ENCODE data around the gene SHISA2. TPM values are rescaled to one million over a fixed set of nuclear protein-coding genes. Genes with fewer than 3 reads are reported as not detected.

SHISA2 gene
- total RNA-seq, 1 donor from 2014 or later = 0.53 TPM

DNA sequence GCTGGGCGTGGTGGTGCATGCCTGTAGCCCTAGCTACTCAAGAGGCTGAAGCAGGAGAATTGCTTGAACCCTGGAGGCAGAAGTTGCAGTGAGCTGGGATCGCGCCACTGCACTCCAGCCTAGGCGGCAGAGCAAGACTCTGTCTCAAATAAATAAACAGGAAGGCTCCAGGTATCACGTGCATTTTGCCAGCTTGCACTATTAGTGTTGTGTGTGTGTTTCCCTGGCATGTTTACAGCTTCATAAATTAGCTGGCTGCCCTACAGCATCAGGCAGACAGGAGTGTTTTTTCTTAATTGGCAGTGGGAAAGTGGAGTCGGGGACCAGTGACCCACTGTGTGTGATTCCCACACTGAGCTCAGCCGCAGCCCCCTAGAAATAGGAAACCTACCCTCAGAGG lies 32.6 kb downstream of the SHISA2 start:
- no peak for TF ChIP-seq CTCF (IDR thresholded peaks at IDR 0.05; ENCODE audit: insufficient read depth, low read length, severe bottlenecking)
- Histone ChIP-seq H3K36me3 (ENCODE audit: control insufficient read depth, insufficient read depth, low read length) (no peaks in the 10 kb centered on the region), H3K4me3 (ENCODE audit: low read depth, low read length) (no peak overlapping the region), H3K27me3 (ENCODE audit: control insufficient read depth, insufficient read depth, low read length) (no peaks in the 10 kb centered on the region)
- no peak for DNase-seq (ENCODE audit: low read depth)
- FAIRE-seq = no peak

- DNase-seq (ENCODE audit: low read depth) (no peak), FAIRE-seq (no peak)
- no peaks in the 10 kb centered on the region for H3K27me3 ChIP-seq (ENCODE audit: control insufficient read depth, insufficient read depth, low read length)
- no peak for TF ChIP-seq CTCF (IDR thresholded peaks at IDR 0.05; ENCODE audit: insufficient read depth, low read length, severe bottlenecking)
- no peaks in the 10 kb centered on the region for H3K36me3 ChIP-seq (ENCODE audit: control insufficient read depth, insufficient read depth, low read length)
- no peak overlapping the region for H3K4me3 ChIP-seq (ENCODE audit: low read depth, low read length)
Measured at GRCh38 chr13:26017932-26018665, 33.7 kb downstream of the SHISA2 start.

- H3K27me3 ChIP-seq (ENCODE audit: control insufficient read depth, insufficient read depth, low read length) = no peaks in the 10 kb centered on the region
- no peak for FAIRE-seq
Measured at GRCh38 chr13:26017196-26017921, 34.5 kb downstream of the SHISA2 start.

DNA sequence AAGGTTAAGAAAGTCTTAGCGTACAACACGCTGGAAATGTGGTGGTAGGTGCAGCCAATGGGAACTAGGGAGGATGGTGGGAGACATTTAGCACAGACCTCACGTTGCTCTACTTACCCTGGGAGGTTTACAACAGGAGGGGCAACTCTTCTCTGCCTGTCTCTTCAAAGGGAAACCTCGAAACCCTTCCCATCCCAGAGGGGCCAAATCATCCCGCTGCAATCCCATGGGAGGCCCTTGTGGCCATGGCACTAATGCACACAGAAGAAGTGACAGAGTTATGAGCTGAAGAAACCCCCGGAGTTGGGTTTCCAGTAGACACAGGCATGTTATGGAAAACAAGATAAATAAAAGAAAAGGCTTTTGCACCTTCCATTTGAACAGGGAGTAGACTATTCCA lies 35.6 kb downstream of the SHISA2 start:
- no peak for TF ChIP-seq CTCF (IDR thresholded peaks at IDR 0.05; ENCODE audit: insufficient read depth, low read length, severe bottlenecking)
- FAIRE-seq (no peak), DNase-seq (ENCODE audit: low read depth) (no peak)
- no peaks in the 10 kb centered on the region for H3K36me3 ChIP-seq (ENCODE audit: control insufficient read depth, insufficient read depth, low read length)
- H3K4me3 ChIP-seq (ENCODE audit: low read depth, low read length) = no peak overlapping the region
- H3K27me3 ChIP-seq (ENCODE audit: control insufficient read depth, insufficient read depth, low read length) = no peaks in the 10 kb centered on the region

More at GRCh38 chr13:26017196-26017921, 34.5 kb downstream of the SHISA2 start:
- DNase-seq (ENCODE audit: low read depth) = no peak
- Histone ChIP-seq H3K4me3 (ENCODE audit: low read depth, low read length) (no peak overlapping the region), H3K36me3 (ENCODE audit: control insufficient read depth, insufficient read depth, low read length) (no peaks in the 10 kb centered on the region)
- TF ChIP-seq CTCF (IDR thresholded peaks at IDR 0.05; ENCODE audit: insufficient read depth, low read length, severe bottlenecking) = no peak

DNA sequence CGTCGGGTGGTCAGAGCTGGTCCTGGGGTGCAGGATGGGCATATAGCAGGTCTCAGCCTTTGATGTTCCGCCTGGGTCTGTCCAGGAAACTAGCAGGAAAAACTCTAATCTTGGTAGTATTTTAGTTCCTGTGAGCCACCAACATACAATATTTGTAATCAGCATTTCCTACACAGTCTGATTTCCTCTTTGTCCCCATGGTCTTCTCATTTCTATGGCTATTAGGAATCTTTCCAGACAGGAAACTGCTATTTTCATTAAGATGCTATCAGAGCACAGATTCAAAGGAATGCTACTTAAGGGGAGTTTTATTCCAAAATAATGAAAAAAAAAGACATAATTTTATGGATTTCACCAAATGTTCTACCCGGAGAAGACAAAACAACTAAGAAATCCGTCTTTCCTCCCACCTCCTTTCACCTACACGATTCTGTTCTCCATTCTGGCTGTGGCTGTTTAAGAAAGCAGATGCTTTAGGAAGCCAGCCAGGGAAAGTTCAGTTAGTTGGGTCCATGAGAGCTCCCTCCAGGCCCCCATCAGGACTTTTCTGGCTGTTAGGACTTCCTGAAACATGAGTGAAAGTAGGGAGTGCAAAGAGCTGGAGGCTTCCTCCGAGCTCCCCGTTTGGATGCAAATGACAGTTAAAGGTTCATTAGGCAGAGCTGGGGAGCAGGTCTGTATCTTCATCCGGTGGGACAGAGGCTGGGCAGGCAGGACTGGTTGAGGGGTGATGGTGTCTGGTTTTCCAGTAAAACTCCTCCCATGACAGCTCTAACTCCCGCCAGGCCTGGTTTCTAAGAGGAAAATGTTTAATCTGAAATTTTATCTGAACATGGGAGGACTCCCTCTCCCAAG lies 36.3 kb downstream of the SHISA2 start:
- no peaks in the 10 kb centered on the region for H3K27me3 ChIP-seq (ENCODE audit: control insufficient read depth, insufficient read depth, low read length)
- no peak for TF ChIP-seq CTCF (IDR thresholded peaks at IDR 0.05; ENCODE audit: insufficient read depth, low read length, severe bottlenecking)
- FAIRE-seq (peak; percentile 23), DNase-seq (ENCODE audit: low read depth) (no peak)
- no peak overlapping the region for H3K4me3 ChIP-seq (ENCODE audit: low read depth, low read length)
- H3K36me3 ChIP-seq (ENCODE audit: control insufficient read depth, insufficient read depth, low read length) = no peaks in the 10 kb centered on the region
